Iris pigment epithelial cell (primary cell): ENCODE data around the gene EMSY.
"Not testable (repeated sequence)": the region's sequence is repeated elsewhere in the genome, so short reads cannot be mapped to it uniquely, and the experiment has no call there.

Source experiments
- DNase-seq: peaks from one replicate; pipeline ENCODE4 v3.0.0-alpha.2; 2011; ENCODE audit warnings: low read depth

Gene EMSY, protein sequence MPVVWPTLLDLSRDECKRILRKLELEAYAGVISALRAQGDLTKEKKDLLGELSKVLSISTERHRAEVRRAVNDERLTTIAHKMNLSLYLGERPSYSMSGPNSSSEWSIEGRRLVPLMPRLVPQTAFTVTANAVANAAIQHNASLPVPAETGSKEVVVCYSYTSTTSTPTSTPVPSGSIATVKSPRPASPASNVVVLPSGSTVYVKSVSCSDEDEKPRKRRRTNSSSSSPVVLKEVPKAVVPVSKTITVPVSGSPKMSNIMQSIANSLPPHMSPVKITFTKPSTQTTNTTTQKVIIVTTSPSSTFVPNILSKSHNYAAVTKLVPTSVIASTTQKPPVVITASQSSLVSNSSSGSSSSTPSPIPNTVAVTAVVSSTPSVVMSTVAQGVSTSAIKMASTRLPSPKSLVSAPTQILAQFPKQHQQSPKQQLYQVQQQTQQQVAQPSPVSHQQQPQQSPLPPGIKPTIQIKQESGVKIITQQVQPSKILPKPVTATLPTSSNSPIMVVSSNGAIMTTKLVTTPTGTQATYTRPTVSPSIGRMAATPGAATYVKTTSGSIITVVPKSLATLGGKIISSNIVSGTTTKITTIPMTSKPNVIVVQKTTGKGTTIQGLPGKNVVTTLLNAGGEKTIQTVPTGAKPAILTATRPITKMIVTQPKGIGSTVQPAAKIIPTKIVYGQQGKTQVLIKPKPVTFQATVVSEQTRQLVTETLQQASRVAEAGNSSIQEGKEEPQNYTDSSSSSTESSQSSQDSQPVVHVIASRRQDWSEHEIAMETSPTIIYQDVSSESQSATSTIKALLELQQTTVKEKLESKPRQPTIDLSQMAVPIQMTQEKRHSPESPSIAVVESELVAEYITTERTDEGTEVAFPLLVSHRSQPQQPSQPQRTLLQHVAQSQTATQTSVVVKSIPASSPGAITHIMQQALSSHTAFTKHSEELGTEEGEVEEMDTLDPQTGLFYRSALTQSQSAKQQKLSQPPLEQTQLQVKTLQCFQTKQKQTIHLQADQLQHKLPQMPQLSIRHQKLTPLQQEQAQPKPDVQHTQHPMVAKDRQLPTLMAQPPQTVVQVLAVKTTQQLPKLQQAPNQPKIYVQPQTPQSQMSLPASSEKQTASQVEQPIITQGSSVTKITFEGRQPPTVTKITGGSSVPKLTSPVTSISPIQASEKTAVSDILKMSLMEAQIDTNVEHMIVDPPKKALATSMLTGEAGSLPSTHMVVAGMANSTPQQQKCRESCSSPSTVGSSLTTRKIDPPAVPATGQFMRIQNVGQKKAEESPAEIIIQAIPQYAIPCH (N-terminal part only)

DNA sequence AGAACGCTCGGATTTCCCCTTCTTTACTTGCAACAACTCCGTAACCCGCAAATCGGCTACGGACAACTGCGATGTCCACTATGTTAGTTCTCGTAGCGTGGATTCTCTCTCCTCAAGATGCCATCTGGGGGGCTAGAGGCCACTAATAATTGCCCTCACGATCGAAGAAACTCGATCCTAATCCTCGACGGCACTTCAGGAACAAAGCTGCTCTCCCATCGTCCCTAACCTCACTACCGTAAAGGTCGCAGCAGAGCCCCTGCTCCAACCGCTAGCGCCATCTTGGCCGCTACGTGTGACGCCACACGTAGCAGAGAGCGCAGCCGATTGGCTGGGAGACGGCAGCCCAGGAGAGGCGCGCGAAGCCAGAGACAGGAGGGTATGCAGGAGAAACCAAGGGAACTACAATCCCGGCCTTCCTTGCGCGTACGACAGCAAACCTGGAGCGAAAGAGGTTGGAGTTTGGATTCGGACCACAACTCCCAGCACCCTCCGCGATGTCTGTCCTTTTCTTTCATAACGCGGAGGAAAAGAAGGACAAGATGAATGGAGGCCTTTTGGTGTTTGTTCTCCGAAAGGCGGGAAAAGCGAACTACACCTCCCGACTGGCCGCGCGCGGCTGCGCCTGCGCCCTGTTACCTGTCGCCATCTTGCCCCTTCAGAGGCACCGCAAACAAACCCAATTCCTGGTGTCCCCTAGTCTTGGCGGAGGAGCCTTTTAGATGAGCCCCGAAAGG, at the start of gene EMSY:
Gene EMSY (plus strand): TSS at position 635 of the 737 bp plus-strand sequence. CDS start 1,921 bp downstream, outside the sequence.
- peak; percentile 100 for DNase-seq

DNA sequence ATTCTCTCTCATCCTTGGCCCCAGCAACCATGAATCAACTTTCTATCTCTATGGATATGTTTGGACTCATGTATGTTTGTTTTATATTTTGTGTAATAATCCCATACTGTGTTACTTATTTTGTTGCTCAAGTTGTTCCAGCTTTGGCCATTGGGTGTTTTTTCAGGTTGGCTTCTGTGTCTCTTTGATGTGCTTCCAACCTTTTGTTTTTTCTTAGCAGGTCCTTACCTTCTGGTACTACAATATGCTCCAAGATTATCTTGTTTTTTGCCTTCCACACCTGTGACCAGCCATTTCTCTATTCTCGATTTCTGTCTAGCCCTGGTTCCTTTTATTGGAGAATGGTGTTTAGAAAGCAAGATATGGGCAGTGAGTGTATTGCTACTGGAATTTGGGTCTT, 49.5 kb upstream of the EMSY start:
- no peak for DNase-seq

DNA sequence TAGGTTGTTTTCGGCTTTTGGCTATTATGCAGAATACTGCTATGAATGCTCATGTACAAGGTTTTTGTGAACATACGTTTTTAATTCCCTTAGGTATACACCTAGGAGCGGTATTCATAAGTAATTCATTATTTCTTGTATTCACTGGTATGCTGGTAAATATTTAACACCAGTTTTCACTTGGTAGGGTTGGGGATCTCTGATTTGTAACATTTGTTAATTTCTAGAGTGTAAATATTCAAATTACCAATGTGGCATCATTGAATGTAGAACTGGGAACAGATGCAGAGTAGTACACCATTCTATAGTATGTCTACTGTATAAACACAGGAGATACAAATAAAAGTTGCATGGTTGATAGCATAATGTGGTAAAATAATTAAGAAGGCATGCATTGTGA, 47.4 kb upstream of the EMSY start:
- no peak for DNase-seq

DNA sequence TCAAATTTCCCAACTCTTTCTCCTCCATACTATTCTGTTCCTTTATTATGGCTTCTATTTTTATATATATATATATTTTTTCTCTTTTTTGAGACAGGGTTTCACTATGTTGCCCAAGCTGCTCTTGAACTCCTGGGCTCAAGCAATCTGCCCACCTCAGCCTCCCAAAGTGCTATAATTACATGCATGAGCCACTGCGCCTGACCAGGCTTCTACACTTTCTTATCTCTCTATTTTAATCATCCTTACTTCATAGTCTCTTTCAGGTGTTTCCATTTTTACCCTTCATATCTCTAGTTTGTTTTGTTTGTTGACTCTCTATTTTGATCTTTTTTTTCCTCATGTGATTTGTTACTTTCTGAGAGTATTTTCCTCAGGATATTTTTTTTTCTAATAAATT, 43.9 kb upstream of the EMSY start:
- DNase-seq = no peak

DNA sequence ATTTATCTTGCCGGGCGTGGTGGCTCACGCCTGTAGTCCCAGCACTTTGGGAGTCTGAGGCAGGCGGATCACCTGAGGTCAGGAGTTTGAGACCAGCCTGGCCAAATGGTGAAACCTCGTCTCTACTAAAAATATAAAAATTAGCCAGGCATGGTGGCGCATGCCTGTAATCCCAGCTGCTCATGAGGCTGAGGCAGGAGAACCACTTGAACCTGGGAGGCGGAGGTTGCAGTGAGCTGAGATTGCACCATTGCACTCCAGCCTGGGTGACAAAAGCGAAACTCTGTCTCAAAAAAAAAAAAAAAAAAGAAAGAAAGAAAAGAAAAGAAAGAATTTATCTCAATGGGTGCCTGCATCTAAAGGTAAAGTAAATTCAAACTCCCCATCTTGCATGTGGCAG, 43.3 kb upstream of the EMSY start:
- not testable (repeated sequence) for DNase-seq

DNA sequence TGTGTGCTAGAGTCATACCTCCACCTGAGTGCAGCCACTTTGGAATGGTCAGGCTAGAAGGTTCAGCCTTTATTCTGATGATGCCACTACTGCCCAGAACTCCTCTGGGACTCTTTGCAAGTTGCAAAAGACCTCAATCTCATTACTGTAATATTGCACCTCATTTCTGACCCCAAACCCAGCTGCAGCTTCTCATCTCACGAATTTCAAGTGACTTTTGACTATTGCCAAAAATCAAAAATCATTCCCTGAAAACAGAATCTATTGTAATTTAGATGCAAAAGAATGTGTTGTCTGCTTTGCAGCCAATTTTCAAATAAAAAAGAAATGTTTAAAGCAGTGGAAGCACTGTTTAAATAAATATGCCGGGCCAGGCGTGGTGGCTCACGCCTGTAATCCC, 38.5 kb upstream of the EMSY start:
- no peak for DNase-seq

DNA sequence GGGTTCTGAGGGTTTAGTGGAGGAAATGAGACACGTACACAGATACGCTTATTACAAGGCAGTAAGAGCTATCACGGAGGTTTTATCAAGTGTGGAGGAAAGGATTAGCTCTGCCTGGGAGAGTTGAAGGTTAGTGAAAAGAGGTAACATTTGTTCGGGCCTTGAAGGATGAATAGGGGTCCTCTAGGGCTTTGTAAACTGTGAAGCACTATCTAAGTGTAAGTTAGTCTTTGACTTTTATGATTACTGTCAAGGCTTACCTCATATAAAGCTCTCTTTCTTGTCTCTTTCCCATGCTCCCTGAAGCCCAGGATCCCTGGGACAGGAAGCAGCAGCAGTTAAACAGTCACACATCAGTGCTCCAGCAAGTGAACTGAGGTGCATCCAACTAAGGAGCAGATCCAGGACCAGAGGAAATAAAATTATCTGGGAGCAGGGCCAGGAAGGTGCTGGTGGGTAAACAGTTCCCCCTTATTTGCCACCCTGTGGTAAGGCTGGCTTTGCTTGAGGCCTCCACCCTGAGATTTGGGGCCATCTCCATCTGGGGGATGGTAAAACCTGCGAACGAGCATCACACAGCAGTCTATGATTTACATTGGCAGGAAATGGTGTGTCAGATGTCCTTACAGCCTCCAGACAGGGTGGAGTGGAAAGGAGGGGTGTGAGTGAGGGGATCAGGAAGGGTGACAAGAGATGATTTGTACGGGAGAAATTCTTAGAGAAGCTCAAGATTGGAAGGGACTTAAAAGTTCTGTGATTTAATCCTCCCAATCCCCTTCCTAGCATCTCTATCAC, 36.5 kb upstream of the EMSY start:
- DNase-seq = peak; percentile 2

DNA sequence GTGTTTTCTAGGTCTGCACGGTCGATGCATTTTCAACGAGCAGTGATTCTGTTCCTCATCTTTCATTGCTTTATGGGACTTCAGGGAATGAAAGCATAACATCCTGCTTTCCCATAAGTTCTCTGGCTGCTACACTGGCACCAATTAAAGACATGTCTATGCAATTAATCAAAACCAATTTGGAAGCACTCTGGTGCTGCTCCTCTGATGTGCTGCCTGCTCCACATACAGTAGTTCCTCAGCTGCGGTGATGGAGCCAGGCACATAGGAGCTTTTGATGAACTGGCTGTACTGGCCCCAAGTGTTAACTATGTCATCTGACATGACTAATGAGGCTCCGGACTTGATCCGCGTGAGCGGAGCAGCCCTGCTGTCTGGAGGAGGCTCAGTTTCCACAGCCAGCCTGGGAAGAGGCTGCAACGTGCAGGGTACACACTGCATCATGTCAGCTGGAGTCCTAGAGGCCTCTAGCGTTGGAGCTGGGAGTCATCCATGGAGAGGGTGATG, 33.9 kb upstream of the EMSY start:
- DNase-seq = no peak

DNA sequence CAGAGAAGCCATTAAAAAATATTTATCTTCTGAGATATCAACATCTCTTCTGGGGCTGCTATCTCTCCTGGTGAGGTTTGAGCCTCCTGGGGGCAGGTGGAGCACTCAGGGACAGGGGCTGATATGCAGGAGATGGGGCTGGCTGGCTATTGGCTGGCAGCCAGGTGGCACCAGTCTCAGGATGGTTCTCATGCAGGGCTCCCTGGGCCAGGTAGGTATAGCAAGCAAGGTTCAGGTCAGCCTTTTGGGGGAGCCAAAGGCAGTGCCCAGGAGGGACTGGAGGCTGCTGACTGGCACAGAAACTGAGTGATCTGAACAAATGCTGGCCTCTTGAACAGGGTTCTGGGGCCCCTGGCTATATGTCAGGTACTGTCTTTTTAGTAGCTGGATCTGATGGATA, 29.7 kb upstream of the EMSY start:
- DNase-seq = no peak

DNA sequence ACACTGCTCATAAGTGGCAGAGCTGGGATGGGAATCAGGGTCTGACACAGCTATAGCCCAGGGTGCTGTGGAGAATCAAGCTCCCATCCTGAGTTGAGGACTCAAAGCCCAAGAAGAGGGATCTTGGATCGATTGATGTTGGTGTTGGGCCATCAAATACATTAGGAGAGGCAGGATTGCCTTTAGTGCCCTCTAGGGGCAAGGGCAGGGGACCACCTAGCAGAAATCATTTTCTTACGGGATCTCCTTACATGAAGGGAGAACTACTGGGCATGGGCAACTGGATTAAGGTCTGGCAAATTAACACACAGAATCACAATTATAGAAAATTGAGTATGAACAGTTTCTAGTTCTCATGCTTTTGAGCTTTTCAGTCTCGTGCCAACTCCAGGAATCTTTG, 24.9 kb upstream of the EMSY start:
- peak; percentile 3 for DNase-seq

DNA sequence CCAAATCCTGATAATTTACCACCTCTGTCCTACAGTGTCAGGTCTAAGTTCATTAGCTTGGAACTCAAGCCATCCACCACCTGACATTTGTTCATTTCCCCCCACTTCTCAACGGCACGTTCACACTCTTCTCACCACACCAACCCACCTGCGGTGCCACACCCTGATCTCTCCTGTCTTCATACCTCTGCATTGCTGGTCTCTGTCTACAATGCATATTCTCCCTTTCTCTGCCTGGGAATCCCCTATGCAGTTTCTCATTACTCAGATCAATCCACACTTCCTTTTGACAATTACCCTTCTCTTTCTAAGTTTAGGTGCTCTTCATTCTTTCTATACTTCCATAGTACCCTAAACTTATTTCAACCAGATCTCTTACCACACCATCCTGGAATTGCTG, 20.4 kb upstream of the EMSY start:
- no peak for DNase-seq

DNA sequence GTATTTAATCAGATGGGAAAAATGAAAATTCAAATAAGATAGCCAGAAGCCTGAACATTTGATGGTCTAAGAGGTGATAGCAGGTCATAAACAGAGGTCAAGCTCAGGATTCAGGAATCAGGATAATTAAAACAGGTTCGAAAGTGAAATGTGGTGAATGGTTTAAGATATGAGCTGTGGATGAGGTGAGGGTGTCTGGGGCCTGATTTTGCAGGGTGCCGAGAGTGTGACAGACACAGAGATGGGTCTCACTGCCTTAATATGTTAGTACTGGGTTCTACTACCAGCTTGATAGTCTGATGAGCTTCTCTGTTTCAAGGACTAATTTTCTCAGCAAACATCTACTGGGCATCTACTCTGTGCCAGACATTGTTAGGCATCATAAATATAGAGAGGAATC, 19.9 kb upstream of the EMSY start:
- no peak for DNase-seq

DNA sequence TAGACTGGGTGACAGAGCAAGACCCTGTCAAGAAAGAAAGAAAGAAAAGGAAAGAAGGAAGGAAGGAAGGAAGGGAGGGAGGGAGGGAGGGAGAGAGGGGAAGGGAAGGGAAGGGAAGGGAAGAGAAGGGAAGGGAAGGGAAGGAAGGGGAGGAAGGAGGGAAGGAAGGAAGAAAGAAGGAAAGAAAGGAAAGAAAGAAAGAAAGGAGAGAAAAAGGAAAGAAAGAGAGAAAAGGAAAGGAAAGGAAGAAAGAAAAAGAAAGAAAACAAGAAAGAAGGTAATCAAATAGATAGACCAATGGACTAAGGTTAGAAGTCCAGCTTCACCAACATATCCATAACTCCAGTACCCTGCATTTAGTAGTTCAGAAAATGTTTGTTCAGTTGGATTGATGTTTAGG, 18.2 kb upstream of the EMSY start:
- no peak for DNase-seq

DNA sequence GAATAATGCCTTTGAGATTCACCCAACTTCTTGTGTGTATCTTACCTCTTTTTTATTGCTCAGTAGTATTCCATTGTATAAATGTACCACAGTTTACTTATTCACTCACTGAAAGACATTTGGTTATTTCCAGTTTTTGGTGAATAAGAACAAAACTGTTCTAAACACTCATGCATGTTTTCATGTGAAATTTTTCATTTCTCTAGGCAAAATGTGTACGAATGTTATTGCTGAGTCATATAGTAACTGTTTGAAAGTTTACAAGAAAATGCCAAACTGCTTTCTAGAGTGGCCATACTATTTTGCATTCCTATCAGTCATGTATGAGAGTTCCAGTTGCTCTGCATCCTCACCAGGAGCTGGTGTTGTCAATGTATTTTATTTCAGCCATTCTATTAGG, 8.8 kb upstream of the EMSY start:
- peak; percentile 22 for DNase-seq

DNA sequence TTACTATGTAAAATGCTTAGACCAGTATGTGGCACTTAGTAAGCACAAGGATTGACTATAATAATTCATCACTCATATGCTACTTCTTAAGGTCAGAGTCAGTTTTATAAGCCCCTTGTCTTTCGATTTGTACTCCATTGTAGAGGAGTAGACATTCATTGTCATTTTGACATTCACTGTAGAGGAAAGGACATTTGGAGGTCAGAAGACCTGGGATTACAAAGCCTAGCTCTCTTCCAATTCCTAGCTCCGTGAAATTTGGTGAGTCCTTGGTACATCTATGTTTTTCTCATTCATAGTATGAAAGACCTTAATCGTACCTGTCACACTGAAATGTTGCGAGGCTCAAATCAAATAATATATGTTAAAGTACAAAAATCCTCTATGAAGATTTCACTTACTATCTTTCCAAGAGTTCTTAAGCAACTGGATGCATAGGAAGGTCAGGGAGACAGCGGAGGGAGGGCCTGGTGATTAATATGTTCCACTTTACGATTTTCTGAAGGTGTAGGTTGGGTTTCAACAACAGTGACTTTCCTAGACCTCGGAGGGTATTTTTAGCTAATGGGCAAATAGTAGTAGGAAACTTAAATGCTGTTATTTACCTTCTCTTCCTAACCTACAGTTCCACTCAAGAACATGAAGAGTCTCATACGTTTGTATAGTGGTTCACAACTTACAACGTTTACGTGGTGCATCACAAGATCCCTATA, 1.4 kb upstream of the EMSY start:
- peak; percentile 66 for DNase-seq

DNA sequence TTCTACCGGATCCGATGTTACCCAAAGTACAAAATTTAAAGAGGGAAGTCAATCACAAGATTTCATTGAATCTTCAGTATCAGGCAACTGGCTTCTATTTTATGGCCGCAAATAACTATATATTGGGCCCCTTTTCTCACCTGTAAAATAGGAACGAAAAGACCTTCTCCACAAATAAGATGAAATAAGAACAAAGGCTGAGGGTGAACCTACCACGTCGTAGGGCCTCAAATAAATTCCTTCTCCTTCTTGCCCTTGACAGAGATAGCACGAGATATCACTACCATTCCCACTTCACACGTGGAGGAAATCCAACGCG, 794 bp upstream of the EMSY start:
- no peak for DNase-seq

DNA sequence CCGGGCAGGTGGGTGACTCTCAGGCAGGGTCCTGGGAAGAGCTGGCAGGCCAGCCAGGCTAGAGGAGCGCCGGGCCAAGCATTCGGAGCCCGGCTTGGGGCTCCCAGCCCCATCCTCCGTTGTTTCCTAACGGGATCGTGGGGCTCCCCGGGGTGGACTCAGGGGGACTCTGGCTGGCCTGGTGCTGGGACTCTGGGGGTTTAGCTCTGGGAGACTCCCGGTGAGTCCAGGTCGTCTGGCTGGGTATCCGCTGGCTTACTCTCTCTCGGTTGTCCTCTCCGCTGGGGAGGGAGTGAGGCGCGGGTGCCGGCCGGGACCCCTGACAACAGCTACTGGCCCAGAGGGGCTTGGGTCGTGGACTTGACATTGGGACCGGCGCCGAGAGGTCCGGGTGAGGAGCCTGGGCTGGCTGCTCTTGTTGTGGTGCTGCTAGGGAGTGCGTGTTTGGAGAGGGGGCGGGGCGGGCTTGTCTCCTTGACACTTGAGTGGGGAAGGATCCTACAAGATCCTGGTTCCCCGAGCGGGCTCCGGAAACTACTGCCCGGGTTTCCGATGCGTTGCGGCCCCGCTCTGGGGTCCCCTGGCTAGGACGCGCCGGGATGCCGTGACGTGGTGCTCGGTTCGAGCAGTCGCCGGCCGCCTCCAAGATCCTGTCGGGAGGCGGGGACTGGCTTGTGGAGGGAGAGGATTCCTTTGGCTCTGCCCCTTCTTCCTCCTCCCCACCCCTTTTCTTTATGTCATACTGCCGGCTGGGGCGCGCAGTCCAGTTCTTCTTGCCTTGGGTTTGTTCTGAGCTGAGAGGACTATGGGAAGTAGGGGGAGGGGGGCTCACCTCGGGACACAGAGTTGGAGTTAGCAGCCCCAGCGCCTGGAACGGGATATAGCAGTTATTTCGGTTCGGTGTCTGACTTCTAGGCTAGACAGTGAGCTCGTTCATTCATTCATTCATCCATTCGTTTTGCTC, 585 bp downstream of the EMSY start:
- DNase-seq = peak; percentile 94

DNA sequence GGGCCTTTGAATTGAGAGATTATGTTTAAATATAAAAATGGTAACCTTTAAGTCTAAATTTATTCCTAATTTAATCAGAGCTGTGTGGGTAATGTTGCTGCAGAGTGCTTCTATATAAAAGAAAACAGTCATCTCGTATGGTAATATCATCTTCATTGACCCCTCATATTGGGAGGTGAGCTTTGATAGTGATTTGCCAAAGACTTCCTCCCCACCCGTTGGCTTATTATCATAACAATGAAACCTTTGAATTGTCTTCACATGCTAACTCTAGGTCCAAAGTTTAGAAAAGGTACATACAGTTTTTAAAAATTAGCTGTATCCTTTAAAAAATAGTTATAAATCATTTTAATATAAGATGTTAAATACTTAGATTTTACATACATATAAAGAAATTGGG, 3.7 kb downstream of the EMSY start:
- DNase-seq = no peak

DNA sequence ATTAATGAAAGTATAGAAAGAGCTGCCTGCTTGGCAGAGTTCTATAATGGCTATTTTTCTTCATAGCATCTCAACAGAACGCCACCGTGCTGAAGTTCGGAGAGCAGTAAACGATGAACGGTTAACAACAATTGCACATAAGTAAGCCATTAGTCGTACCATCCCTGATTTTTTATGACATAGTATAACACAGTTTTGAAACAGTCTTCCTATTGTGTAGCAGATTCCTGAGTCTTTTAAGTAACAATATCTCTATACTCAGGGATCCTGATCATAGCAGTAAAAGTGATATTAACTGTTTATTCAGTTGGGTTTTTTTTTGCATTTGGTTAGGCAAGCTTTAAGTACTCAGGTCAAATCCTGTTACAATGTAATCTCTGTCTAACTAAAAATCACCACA, 8.4 kb downstream of the EMSY start:
- DNase-seq = no peak
